GM23338 (cell line): ENCODE measurements around the gene MSH3. TPM values are rescaled to one million over a fixed set of nuclear protein-coding genes. Genes with fewer than 3 reads are reported as not detected.
"Not testable (repeated sequence)": the region's sequence is repeated elsewhere in the genome, so short reads cannot be mapped to it uniquely, and the experiment has no call there.

Experiments
- ATAC-seq: fragments of 200-7000 bp; cut with Tn5 transposase; 3 replicates; pipeline ENCODE4 v1.9.1; 2020
- DNase-seq: peaks from one replicate; pipeline ENCODE4 v3.0.0-alpha.2; 2015; ENCODE audit warnings: low spot score
- H2AFZ ChIP-seq: fragments of 200-600 bp; sonication (generic); 2 replicates; pipeline ENCODE4 v1.8.0; 2016; ENCODE audit warnings: antibody characterized with exemption, mild to moderate bottlenecking, moderate library complexity
- H3F3A ChIP-seq: fragments of 200-600 bp; sonication (generic); replicated peaks from 2 replicates; pipeline ENCODE4 v1.8.0; 2017; ENCODE audit warnings: antibody characterized with exemption, mixed run types, low read depth
- H3K27ac ChIP-seq: fragments of 200-600 bp; sonication (generic); 2 replicates; pipeline ENCODE4 v1.6.1; 2016; ENCODE audit warnings: low read depth
- H3K27me3 ChIP-seq: fragments of 200-600 bp; sonication (generic); 2 replicates; pipeline ENCODE4 v1.8.0; 2016; ENCODE audit warnings: mild to moderate bottlenecking, mixed run types, moderate library complexity; ENCODE audit not compliant: insufficient read depth
- H3K36me3 ChIP-seq: fragments of 200-600 bp; sonication (generic); 2 replicates; pipeline ENCODE4 v1.8.0; 2016; ENCODE audit warnings: mild to moderate bottlenecking; ENCODE audit not compliant: insufficient read depth
- H3K4me1 ChIP-seq: fragments of 200-600 bp; sonication (generic); 2 replicates; pipeline ENCODE4 v1.8.0; 2016; ENCODE audit warnings: mild to moderate bottlenecking, moderate library complexity; ENCODE audit not compliant: insufficient read depth
- H3K4me2 ChIP-seq: fragments of 200-600 bp; sonication (generic); 2 replicates; pipeline ENCODE4 v1.7.1; 2017; ENCODE audit warnings: mixed run types
- H3K4me3 ChIP-seq: fragments of 200-600 bp; sonication (generic); 2 replicates; pipeline ENCODE4 v1.6.1; 2016; ENCODE audit warnings: mixed run types
- H3K79me2 ChIP-seq: fragments of 200-600 bp; sonication (generic); replicated peaks from 2 replicates; pipeline ENCODE4 v1.8.0; 2017; ENCODE audit warnings: mild to moderate bottlenecking; ENCODE audit not compliant: insufficient read depth
- H3K9me2 ChIP-seq: fragments of 200-600 bp; sonication (generic); 2 replicates; pipeline ENCODE4 v1.8.0; 2017; ENCODE audit not compliant: insufficient read depth
- H4K20me1 ChIP-seq: fragments of 200-600 bp; sonication (generic); replicated peaks from 2 replicates; pipeline ENCODE4 v1.8.0; 2017; ENCODE audit warnings: mild to moderate bottlenecking; ENCODE audit not compliant: insufficient read depth
- H3K27ac Mint-ChIP-seq: 2 replicates; pipeline ENCODE4 v1.8.0; 2020; ENCODE audit warnings: inconsistent platforms, mild to moderate bottlenecking, moderate library complexity, mixed read lengths
- H3K27me3 Mint-ChIP-seq: 3 replicates; pipeline ENCODE4 v1.8.0; 2022; ENCODE audit warnings: low read depth, mild to moderate bottlenecking, moderate library complexity, mixed read lengths, inconsistent platforms; ENCODE audit not compliant: insufficient read depth, poor library complexity
- H3K36me3 Mint-ChIP-seq: 3 replicates; pipeline ENCODE4 v1.8.0; 2021; ENCODE audit warnings: low read depth, mild to moderate bottlenecking, inconsistent platforms, moderate library complexity, mixed read lengths
- H3K4me1 Mint-ChIP-seq: 3 replicates; pipeline ENCODE4 v1.8.0; 2020; ENCODE audit warnings: mild to moderate bottlenecking, inconsistent platforms, mixed read lengths
- H3K4me3 Mint-ChIP-seq: 3 replicates; pipeline ENCODE4 v1.8.0; 2021; ENCODE audit warnings: moderate library complexity, mild to moderate bottlenecking, inconsistent platforms, mixed read lengths
- H3K9me3 Mint-ChIP-seq: 3 replicates; pipeline ENCODE4 v1.8.0; 2020; ENCODE audit warnings: moderate library complexity, mild to moderate bottlenecking, inconsistent platforms, mixed read lengths
- EZH2 ChIP-seq: fragments of 200-600 bp; sonication (generic); IDR thresholded peaks from one replicate; pipeline ENCODE4 v1.8.0; 2017; ENCODE audit warnings: antibody characterized with exemption, mild to moderate bottlenecking, low read depth; ENCODE audit not compliant: unreplicated experiment
- JUNB ChIP-seq: IDR thresholded peaks from one replicate; pipeline ENCODE4 v1.6.1; 2016; ENCODE audit warnings: antibody characterized with exemption; ENCODE audit not compliant: unreplicated experiment
- NANOG ChIP-seq: IDR thresholded peaks from 2 replicates; pipeline ENCODE4 v1.6.1; 2016; ENCODE audit warnings: antibody characterized with exemption, borderline replicate concordance
- POLR2AphosphoS5 ChIP-seq: IDR thresholded peaks from 2 replicates; pipeline ENCODE4 v1.6.1; 2016; ENCODE audit warnings: antibody characterized with exemption, low read depth
- STAT1 ChIP-seq: IDR thresholded peaks from one replicate; pipeline ENCODE4 v1.6.1; 2016; ENCODE audit warnings: antibody characterized with exemption; ENCODE audit not compliant: unreplicated experiment
- ZNF114 ChIP-seq: fragments of 250-450 bp; sonication (Bioruptor Pico); IDR thresholded peaks from 2 replicates; pipeline ENCODE4 v1.5.0; 2020; ENCODE audit warnings: mild to moderate bottlenecking, moderate library complexity
- polyA plus RNA-seq: library from polyadenylated mRNA; unstranded; fragments of >200 nt; fragmentation: Nextera tagmentation; extraction: Ambion mirVana; gene quantifications from 2 replicates; pipeline ENCODE4 v1.2.1, GENCODE V29; 2016
- total RNA-seq: library from RNA; depleted of rRNA; stranded (reverse); fragments of >200 nt; shearing (Covaris generic); gene quantifications from 2 replicates; pipeline ENCODE4 v1.2.3, GENCODE V29; 2014
- TF ChIP-seq, protein P1 (sequence below): IDR thresholded peaks from 2 replicates; pipeline ENCODE4 v1.6.1; 2016; ENCODE audit warnings: antibody characterized with exemption
- TF ChIP-seq, protein P2 (sequence below), 2 experiments: fragments of 200-600 bp in 1 of 2; sonication (generic) in 1 of 2; conservative IDR thresholded peaks; 2 replicates each; pipeline versions ENCODE4 v1.5.1 to v1.6.1; 2016 to 2017; ENCODE audit warnings: antibody characterized with exemption in 2 of 2, low read depth in 2 of 2, mild to moderate bottlenecking in 2 of 2, moderate library complexity in 1 of 2

Gene MSH3
- total and polyA plus RNA-seq, 2 experiments from 2014 or later: 13.3 to 16.6 TPM

DNA sequence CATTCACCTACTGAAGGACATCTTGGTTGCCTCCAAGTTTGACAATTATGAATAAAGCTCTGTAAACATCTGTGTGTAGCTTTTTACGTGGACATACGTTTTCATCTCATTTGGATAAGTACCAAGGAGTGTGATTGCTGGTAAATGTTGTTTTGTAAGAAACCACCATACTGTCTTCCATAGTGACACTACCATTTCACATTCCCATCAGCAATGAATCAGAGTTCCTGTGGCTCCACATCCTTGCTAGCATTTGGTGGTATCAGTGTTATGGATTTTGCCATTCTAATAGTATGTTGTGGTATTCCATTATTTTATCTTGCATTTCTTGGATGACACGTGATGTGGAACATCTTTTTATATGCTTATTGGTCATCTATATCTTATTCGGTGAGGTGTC is 227.3 kb downstream of the MSH3 start:
- H3K27ac ChIP-seq: no peak overlapping the region
- peaks cover 8% of the 10 kb centered on the region; the same call in 2 of the 3 replicates for H3K4me1 Mint-ChIP-seq
- no peaks in the 10 kb centered on the region for H3K27me3 ChIP-seq
- H3K9me2 ChIP-seq: no peaks in the 10 kb centered on the region
- no peaks in the 10 kb centered on the region for H3K79me2 ChIP-seq
- no peaks in the 10 kb centered on the region for H4K20me1 ChIP-seq
- no peak for DNase-seq
- no peak overlapping the region for H2AFZ ChIP-seq
- no peak overlapping the region for H3K4me2 ChIP-seq
- H3K4me3 ChIP-seq: no peak overlapping the region
- TF ChIP-seq STAT1: no peak
- TF ChIP-seq EZH2: no peak
- no peak for TF ChIP-seq ZNF114
- no peak for TF ChIP-seq JUNB
- TF ChIP-seq, protein P1, sequence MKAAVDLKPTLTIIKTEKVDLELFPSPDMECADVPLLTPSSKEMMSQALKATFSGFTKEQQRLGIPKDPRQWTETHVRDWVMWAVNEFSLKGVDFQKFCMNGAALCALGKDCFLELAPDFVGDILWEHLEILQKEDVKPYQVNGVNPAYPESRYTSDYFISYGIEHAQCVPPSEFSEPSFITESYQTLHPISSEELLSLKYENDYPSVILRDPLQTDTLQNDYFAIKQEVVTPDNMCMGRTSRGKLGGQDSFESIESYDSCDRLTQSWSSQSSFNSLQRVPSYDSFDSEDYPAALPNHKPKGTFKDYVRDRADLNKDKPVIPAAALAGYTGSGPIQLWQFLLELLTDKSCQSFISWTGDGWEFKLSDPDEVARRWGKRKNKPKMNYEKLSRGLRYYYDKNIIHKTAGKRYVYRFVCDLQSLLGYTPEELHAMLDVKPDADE: no peak
- no peak for TF ChIP-seq NANOG
- TF ChIP-seq, protein P2, sequence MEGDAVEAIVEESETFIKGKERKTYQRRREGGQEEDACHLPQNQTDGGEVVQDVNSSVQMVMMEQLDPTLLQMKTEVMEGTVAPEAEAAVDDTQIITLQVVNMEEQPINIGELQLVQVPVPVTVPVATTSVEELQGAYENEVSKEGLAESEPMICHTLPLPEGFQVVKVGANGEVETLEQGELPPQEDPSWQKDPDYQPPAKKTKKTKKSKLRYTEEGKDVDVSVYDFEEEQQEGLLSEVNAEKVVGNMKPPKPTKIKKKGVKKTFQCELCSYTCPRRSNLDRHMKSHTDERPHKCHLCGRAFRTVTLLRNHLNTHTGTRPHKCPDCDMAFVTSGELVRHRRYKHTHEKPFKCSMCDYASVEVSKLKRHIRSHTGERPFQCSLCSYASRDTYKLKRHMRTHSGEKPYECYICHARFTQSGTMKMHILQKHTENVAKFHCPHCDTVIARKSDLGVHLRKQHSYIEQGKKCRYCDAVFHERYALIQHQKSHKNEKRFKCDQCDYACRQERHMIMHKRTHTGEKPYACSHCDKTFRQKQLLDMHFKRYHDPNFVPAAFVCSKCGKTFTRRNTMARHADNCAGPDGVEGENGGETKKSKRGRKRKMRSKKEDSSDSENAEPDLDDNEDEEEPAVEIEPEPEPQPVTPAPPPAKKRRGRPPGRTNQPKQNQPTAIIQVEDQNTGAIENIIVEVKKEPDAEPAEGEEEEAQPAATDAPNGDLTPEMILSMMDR (conservative IDR thresholded peaks at IDR 0.05; ENCODE audit: low read depth in 2 of 2): no peak
- TF ChIP-seq POLR2AphosphoS5: no peak
- no peaks in the 10 kb centered on the region; the same call in 1 of the 2 replicates for H3K36me3 ChIP-seq
- no peak overlapping the region for H3K4me3 Mint-ChIP-seq
- H3K27me3 Mint-ChIP-seq: no peaks in the 10 kb centered on the region
- H3K9me3 Mint-ChIP-seq: no peaks in the 10 kb centered on the region
- no peaks in the 10 kb centered on the region for H3F3A ChIP-seq
- no peak overlapping the region for H3K27ac Mint-ChIP-seq
- no peak for ATAC-seq
- peaks cover 7% of the 10 kb centered on the region; the same call in 1 of the 2 replicates for H3K4me1 ChIP-seq
- peaks cover 16% of the 10 kb centered on the region; the same call in 2 of the 3 replicates for H3K36me3 Mint-ChIP-seq

DNA sequence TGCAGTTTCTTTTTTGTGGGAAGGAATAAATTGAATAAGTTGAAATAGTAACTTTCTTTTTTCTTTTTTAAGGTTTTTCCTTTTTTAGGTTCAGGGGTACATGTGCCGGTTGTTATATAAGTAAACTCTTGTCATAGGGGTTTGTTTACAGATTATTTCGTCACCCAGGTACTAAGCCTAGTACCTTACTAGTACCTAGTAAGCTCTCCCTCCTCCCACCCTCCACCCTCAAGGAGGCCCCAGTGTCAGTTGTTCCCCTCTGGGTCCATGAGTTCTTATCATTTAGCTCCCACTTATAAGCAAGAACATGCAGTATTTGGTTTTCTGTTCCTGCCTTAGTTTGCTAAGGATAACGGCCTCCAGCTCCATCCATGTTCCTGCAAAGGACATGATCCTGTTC is 228.9 kb downstream of the MSH3 start:
- H2AFZ ChIP-seq, H3K9me3 Mint-ChIP-seq, DNase-seq, H3K4me2 ChIP-seq, ATAC-seq, H3K4me3 ChIP-seq, H3F3A ChIP-seq, H3K27me3 ChIP-seq, H3K27ac Mint-ChIP-seq, H3K36me3 ChIP-seq, H3K4me3 Mint-ChIP-seq, H3K4me1 Mint-ChIP-seq, H4K20me1 ChIP-seq, H3K9me2 ChIP-seq, H3K79me2 ChIP-seq, H3K36me3 Mint-ChIP-seq, H3K27ac ChIP-seq, H3K4me1 ChIP-seq, H3K27me3 Mint-ChIP-seq: not testable (repeated sequence)
